Measurements from ENCODE around the gene PPP1R3C. TPM values are rescaled to one million over a fixed set of nuclear protein-coding genes. Genes with fewer than 3 reads are reported as not detected.

Gene PPP1R3C
- total and polyA plus RNA-seq, 8 donors = 1.2 to 50.0 (median 13.3) TPM

DNA sequence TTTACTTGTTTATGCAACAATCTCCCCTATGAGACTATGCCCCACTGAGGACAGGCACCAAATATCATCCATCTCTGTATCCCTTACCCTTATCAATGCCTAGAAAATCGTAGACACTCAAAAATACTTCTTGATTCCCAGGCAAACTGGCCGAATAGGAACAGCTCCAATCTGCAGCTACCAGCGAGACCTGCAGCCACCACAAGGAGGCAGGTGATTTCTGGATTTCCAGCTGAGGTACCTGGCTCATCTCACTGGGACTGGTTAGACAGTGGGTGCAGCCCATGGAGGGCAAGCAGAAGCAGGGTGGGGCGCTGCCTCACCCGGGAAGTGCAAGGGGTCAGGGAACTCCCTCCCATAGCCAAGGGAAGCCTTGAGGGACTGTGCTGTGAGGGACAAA is 10.8 kb upstream of the PPP1R3C start:
- H3K27ac ChIP-seq = no peak overlapping the region
- H3K27me3 ChIP-seq = peaks cover 0 to 19% (median 0%) of the 10 kb centered on the region in 3 donors
- H3K36me3 ChIP-seq = no peaks in the 10 kb centered on the region
- H3K4me1 ChIP-seq = no peaks in the 10 kb centered on the region
- intact Hi-C loops (cut with DNase I; ENCODE audit: low total_unique reads) = loop anchor here (10.0 kb wide), 1 partner anchor 101 kb away; no protein-coding TSS in a partner anchor
- WGBS, 5 donors = 36 to 67% (median 58%) methylated on average over 3 to 5 of the region's 5 CpGs
- TF ChIP-seq, protein P1, sequence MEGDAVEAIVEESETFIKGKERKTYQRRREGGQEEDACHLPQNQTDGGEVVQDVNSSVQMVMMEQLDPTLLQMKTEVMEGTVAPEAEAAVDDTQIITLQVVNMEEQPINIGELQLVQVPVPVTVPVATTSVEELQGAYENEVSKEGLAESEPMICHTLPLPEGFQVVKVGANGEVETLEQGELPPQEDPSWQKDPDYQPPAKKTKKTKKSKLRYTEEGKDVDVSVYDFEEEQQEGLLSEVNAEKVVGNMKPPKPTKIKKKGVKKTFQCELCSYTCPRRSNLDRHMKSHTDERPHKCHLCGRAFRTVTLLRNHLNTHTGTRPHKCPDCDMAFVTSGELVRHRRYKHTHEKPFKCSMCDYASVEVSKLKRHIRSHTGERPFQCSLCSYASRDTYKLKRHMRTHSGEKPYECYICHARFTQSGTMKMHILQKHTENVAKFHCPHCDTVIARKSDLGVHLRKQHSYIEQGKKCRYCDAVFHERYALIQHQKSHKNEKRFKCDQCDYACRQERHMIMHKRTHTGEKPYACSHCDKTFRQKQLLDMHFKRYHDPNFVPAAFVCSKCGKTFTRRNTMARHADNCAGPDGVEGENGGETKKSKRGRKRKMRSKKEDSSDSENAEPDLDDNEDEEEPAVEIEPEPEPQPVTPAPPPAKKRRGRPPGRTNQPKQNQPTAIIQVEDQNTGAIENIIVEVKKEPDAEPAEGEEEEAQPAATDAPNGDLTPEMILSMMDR (IDR thresholded peaks at IDR 0.05) = peak in 5 of 7 experiments; percentile 14 to 59 (median 29)
- no peak for TF ChIP-seq EP300 (IDR thresholded peaks at IDR 0.05)
- TF ChIP-seq POLR2AphosphoS5 (IDR thresholded peaks at IDR 0.05) = no peak
- H3K9me3 ChIP-seq = no peaks in the 10 kb centered on the region
- DNase-seq = peak; percentile 33 to 47
- H3K4me3 ChIP-seq = no peak overlapping the region

DNA sequence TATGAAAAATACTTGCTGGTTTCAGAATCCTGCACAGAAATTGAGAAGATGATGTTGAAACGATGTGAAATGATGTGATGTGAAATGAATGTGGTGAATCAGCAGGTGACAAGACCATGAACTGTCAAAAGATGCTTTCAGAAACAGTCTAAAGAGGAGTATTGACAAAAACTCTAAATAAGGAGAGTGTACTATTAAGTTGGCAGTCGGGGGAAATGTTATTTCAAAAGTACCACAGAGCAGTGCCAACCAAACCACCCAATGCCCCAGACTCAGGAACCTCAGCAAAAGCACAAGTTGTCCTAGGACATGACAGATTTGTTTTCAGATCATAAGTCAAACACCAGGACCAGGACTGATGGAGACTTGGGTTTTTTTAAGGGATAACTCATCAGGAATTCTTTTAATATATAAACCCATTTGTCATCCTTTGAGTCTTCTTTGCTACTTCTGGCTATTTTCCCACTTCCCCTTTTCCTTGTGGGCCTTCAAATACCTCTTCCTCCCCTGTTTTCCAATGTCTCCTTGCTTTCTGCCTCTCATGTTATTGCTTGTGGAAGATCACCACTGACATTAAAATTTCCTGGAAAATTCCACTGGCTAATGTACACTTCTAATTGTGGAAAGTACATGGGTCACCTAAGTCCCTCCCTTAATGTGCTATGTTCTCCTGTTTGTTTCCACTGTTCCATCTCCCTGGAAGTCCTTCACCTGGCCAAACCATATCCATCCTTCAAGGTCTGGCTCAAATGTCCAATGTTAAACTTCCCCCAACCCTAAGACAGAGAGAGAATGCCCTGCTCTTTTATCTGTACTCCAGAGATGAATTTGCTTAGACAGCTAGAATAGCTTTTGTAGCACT is 10.2 kb upstream of the PPP1R3C start:
- Histone ChIP-seq H3K4me1 (no peaks in the 10 kb centered on the region), H3K36me3 (no peaks in the 10 kb centered on the region), H3K27ac (no peak overlapping the region), H3K27me3 (peaks cover 0 to 19% (median 0%) of the 10 kb centered on the region in 3 donors), H3K9me3 (no peaks in the 10 kb centered on the region), H3K4me3 (no peak overlapping the region)
- DNase-seq = no peak
- TF ChIP-seq POLR2AphosphoS5 (IDR thresholded peaks at IDR 0.05) (no peak), POLR2A (IDR thresholded peaks at IDR 0.05) (no peak), EP300 (IDR thresholded peaks at IDR 0.05) (no peak)
- WGBS, 5 donors = 81 to 86% (median 83%) methylated on average over 2 of the region's 2 CpGs
- intact Hi-C loops (cut with DNase I; ENCODE audit: low total_unique reads) = loop anchor here (10.0 kb wide), 1 partner anchor 102 kb away; no protein-coding TSS in a partner anchor

DNA sequence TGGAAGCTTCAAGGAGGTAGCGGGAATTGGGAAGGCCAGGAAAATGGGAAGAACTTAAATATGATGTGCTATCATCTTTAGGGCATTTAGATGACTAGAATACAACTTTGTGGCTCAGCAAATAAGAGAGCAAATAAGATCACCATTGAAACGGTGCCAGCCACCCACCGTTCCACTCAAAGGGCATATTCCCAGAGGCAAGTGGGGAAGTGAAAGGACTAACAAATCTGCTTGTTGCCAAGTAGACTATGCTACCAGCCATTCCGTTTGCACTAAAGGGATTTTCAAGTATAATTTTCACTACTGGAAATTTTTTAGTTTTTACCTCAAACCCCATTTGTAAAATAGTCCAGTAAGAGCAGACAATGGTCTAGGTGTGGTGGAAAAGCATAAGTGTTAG is 4.0 kb upstream of the PPP1R3C start:
- Histone ChIP-seq H3K27me3 (peaks cover 0 to 11% (median 0%) of the 10 kb centered on the region in 3 donors), H3K27ac (no peak overlapping the region), H3K36me3 (no peaks in the 10 kb centered on the region), H3K4me1 (peaks cover 6 to 24% (median 17%) of the 10 kb centered on the region in 4 donors), H3K4me3 (no peak overlapping the region), H3K9me3 (no peaks in the 10 kb centered on the region)
- intact Hi-C loops (cut with DNase I; ENCODE audit: low total_unique reads) = loop anchor here (5.0 to 10.0 kb wide), 2 partner anchors 82 to 140 kb away; no protein-coding TSS in a partner anchor
- no peak for DNase-seq
- TF ChIP-seq, protein P1 (IDR thresholded peaks at IDR 0.05) = no peak
- TF ChIP-seq POLR2A (IDR thresholded peaks at IDR 0.05) (no peak), EP300 (IDR thresholded peaks at IDR 0.05) (no peak), POLR2AphosphoS5 (IDR thresholded peaks at IDR 0.05) (no peak)
- WGBS, 5 donors = 74 to 85% (median 81%) methylated on average over 4 of the region's 4 CpGs

DNA sequence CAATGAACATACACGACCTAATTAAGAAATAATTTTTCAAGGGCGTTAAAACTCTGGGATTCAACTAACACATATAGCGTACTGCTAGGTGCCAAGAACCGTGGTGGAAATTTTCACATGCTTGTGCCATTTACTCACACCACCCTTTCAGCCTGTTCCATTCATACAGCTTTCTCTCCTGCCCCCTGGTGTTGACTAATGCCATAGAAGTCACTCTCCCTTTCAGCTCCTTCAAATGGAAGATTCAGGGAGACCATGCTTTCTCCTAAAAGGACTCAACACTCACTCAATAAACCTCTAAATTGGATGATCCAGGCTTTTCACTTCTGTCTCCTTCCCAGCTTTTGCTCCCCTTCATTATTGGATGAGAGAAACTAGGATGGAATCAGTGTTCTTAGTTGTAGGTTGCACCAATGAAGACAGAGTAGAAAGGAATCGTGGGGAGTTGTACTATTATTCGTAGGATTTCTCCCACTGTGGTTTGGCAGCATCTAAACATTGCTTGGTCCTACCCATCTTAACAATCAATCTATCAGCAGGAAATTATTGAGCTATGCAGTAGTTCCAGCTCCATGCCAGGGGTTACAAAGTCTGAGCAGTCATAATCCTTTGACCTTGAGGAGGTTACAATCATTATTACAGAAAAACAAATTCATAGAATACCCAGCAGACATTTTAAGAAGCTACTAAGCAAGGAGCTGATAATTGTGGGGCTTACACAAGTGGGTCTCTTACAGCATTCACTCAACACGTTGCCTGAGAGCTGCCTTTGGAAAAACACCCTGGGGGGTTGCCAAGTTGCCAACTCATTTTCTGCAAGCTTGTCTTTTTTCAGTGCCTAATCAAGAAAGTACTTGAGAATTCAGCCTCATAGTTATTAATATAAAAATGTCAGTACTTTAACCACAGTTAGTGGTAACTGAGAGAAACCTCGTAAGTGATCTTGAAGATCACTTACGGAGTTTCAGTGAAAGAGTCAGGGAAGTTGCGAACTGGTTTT is 2.8 kb upstream of the PPP1R3C start:
- H3K4me3 ChIP-seq = no peak overlapping the region
- 51 to 56% (median 55%) methylated on average over 10 of the region's 10 CpGs for WGBS, 5 donors
- no peaks in the 10 kb centered on the region for H3K9me3 ChIP-seq
- H3K27me3 ChIP-seq = peaks cover 0 to 11% (median 0%) of the 10 kb centered on the region in 3 donors
- peaks cover 6 to 33% (median 21%) of the 10 kb centered on the region in 4 donors for H3K4me1 ChIP-seq
- intact Hi-C loops (cut with DNase I; ENCODE audit: low total_unique reads) = loop anchor here (5.0 to 10.0 kb wide), 2 partner anchors 81 to 138 kb away; no protein-coding TSS in a partner anchor
- peaks cover 0 to 3% (median 0%) of the 10 kb centered on the region in 4 donors for H3K36me3 ChIP-seq
- peak in 1 of 3 donors; percentile 65 for TF ChIP-seq POLR2AphosphoS5 (IDR thresholded peaks at IDR 0.05)
- no peak for TF ChIP-seq EP300 (IDR thresholded peaks at IDR 0.05)
- TF ChIP-seq, protein P1 (IDR thresholded peaks at IDR 0.05) = peak in 6 of 7 experiments; percentile 10 to 91 (median 66)
- no peak overlapping the region for H3K27ac ChIP-seq
- peak; percentile 71 to 92 for DNase-seq

Data from stomach (tissue), 9 donors.